SJCRH30 (cell line): ENCODE results near the gene MOV10. TPM values are rescaled to one million over a fixed set of nuclear protein-coding genes. Genes with fewer than 3 reads are reported as not detected.
A peak's percentile ranks its signal among the peaks of the same experiment; 100 is the strongest.
"Not testable (repeated sequence)": the region's sequence is repeated elsewhere in the genome, so short reads cannot be mapped to it uniquely, and the experiment has no call there.

Experiments
- DNase-seq, 2 experiments: peaks; one replicate each; pipeline ENCODE4 v3.0.0-alpha.2; 2015 to 2020
- H3K27ac ChIP-seq: fragments of 250-450 bp; sonication (Bioruptor Pico); 2 replicates; pipeline ENCODE4 v1.5.1; 2020; ENCODE audit warnings: mild to moderate bottlenecking, moderate library complexity
- H3K27me3 ChIP-seq: fragments of 250-450 bp; sonication (Bioruptor Pico); 2 replicates; pipeline ENCODE4 v1.5.1; 2020; ENCODE audit warnings: mild to moderate bottlenecking, moderate library complexity
- H3K36me3 ChIP-seq: fragments of 250-450 bp; sonication (Bioruptor Pico); 2 replicates; pipeline ENCODE4 v1.5.1; 2020; ENCODE audit warnings: mild to moderate bottlenecking, moderate library complexity
- H3K4me1 ChIP-seq: fragments of 250-450 bp; sonication (Bioruptor Pico); 2 replicates; pipeline ENCODE4 v1.5.1; 2020; ENCODE audit warnings: mild to moderate bottlenecking, moderate library complexity
- H3K4me3 ChIP-seq: fragments of 250-450 bp; sonication (Bioruptor Pico); 2 replicates; pipeline ENCODE4 v1.5.1; 2020; ENCODE audit warnings: mild to moderate bottlenecking, moderate library complexity
- H3K9me3 ChIP-seq: fragments of 250-450 bp; sonication (Bioruptor Pico); replicated peaks from 2 replicates; pipeline ENCODE4 v1.5.1; 2020; ENCODE audit warnings: mild to moderate bottlenecking, moderate library complexity
- total RNA-seq: library from RNA; depleted of rRNA; stranded (reverse); fragments of >200 nt; shearing (Covaris generic); gene quantifications from 2 replicates; pipeline ENCODE4 v1.2.3, GENCODE V29; 2014; rRNA removed

MOV10 gene, protein sequence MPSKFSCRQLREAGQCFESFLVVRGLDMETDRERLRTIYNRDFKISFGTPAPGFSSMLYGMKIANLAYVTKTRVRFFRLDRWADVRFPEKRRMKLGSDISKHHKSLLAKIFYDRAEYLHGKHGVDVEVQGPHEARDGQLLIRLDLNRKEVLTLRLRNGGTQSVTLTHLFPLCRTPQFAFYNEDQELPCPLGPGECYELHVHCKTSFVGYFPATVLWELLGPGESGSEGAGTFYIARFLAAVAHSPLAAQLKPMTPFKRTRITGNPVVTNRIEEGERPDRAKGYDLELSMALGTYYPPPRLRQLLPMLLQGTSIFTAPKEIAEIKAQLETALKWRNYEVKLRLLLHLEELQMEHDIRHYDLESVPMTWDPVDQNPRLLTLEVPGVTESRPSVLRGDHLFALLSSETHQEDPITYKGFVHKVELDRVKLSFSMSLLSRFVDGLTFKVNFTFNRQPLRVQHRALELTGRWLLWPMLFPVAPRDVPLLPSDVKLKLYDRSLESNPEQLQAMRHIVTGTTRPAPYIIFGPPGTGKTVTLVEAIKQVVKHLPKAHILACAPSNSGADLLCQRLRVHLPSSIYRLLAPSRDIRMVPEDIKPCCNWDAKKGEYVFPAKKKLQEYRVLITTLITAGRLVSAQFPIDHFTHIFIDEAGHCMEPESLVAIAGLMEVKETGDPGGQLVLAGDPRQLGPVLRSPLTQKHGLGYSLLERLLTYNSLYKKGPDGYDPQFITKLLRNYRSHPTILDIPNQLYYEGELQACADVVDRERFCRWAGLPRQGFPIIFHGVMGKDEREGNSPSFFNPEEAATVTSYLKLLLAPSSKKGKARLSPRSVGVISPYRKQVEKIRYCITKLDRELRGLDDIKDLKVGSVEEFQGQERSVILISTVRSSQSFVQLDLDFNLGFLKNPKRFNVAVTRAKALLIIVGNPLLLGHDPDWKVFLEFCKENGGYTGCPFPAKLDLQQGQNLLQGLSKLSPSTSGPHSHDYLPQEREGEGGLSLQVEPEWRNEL
- total RNA-seq, result 35.4 and 45.7 TPM in 2 replicates

DNA sequence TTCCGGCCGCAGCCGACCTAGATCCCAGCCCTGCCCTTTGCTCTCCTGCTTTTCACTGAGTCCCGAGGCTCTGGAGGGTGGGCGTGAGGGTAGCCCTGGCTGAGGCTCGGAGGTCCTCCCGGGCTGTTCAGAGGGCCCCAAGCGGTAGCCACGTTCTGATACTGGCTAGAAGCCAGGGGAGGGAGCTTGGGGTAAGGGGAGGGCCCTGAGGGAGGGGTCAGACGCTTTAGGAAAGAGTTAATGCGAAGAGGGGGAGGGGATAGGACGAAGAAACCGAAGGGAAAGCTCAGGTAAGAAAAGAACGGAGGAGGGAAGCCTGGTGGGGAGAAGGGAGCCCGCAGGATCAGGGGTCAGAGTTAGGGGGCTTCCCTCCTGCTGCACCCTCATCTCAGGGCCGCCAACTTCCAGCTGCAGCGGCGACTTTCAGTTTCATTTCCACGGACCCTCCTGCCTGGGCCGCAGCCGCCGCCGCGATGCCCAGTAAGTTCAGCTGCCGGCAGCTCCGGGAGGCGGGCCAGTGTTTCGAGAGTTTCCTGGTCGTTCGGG, at the start of gene MOV10:
Gene MOV10 (plus strand): TSS at position 220 of the 546 bp plus-strand sequence. CDS start 254 bp downstream, at position 474.
- H3K4me1 ChIP-seq, result no peaks in the 10 kb centered on the region; the same call in 1 of the 2 replicates
- peak; percentile 79 to 85 for DNase-seq
- H3K4me3 ChIP-seq, result peak within 1 kb of the TSS; percentile 88
- H3K27me3 ChIP-seq, result no peaks in the 10 kb centered on the region
- peak within 1 kb of the TSS; percentile 81 for H3K27ac ChIP-seq
- H3K9me3 ChIP-seq, result no peaks in the 10 kb centered on the region
- peaks cover 12% of the 10 kb centered on the region; the same call in 1 of the 2 replicates for H3K36me3 ChIP-seq

DNA sequence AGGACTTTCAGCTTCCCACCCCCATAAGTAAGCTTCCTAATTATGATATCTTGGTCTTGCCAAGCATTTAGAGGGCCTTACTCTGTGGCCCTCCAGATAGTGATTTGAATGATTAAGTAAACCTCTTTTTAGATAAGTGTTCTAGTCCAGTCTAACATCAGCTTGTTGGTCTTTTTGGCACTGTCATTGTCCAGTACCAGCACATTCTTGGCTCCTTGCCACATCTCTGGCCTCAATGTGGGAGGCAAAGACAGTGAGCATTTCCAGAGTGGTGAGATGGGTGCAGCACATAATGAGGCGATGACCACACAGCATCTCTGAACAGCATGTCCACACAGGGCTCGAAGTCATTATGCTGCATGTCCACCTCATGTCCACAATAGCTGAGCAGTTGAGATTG, 48.8 kb upstream of the MOV10 start:
- Histone ChIP-seq H3K9me3 (no peaks in the 10 kb centered on the region), H3K27ac (no peak overlapping the region), H3K36me3 (peaks cover 34% of the 10 kb centered on the region), H3K4me3 (no peak overlapping the region), H3K27me3 (no peaks in the 10 kb centered on the region), H3K4me1 (peaks cover 10% of the 10 kb centered on the region)
- DNase-seq, result peak in 1 of 2 experiments; percentile 15

DNA sequence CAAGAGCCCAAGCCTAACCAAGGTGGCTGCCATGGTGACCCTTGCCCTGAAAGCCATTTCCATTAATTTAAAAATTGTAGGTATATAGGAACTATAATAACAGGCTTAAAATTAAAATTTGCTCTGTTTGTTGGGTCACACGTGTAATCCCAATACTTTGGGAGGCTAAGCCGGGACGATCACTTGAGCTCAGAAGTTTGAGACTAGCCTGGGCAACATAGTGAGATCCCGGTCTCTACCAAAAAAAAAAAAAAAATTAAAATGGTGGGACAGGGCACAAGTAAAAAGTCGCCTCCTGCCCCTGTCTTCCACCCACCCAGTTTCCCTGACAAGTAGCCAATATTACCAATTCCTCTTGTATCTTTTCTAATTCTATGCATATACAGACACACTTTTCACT, 48.3 kb upstream of the MOV10 start:
- no peak for DNase-seq
- H3K36me3 ChIP-seq, result peaks cover 39% of the 10 kb centered on the region
- H3K4me1 ChIP-seq, result peaks cover 6% of the 10 kb centered on the region; the same call in 1 of the 2 replicates
- H3K27ac ChIP-seq, result no peak overlapping the region
- H3K9me3 ChIP-seq, result no peaks in the 10 kb centered on the region
- H3K27me3 ChIP-seq, result no peaks in the 10 kb centered on the region
- no peak overlapping the region for H3K4me3 ChIP-seq

DNA sequence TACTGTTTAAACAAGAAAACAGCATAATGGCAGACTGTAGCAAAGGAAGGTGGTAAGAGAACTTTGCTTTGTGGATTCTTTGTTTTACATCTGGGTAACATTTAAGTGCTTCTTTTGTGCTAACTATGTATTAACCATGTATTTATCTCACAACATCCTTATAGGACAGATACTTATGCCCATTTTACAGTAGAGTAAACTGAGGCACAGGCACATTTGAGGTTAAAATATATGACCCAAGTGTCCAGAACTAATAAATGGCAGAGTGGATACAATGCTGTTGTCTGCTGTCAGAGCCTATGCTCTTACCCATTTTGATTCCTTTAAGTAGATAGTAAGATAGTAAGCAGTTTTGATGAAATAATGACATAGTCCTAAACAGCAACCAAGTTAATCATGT, 47.6 kb upstream of the MOV10 start:
- H3K9me3 ChIP-seq, result no peaks in the 10 kb centered on the region

DNA sequence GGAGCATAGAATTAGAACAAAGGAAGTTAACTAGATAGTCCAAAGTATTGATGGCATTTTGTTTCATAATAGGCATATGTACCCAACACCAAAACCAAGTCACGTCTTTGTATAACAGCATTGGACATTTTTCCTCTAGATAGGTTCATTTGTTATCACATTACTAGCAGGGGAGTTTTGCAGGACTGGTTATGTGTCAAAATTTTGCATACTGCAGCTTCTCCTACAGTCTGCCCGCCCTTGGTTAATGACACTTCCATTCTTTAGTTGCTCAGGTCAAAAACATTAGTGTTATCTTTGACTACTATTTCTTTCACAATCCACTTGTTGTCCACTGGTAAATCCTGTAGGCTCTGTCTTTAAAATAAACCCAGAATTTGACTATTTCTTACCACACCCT, 45.9 kb upstream of the MOV10 start:
- Histone ChIP-seq H3K4me1 (no peaks in the 10 kb centered on the region), H3K36me3 (peaks cover 43% of the 10 kb centered on the region), H3K9me3 (no peaks in the 10 kb centered on the region), H3K4me3 (no peak overlapping the region), H3K27ac (no peak overlapping the region), H3K27me3 (no peaks in the 10 kb centered on the region)
- DNase-seq, result no peak

More for the DNA sequence above, 47.6 kb upstream of the MOV10 start:
- H3K4me3 ChIP-seq, result no peak overlapping the region
- peaks cover 46% of the 10 kb centered on the region for H3K36me3 ChIP-seq
- H3K4me1 ChIP-seq, result 0 out of 2 replicates have a peak, but pooled peaks cover 3% of the 10 kb centered on the region
- no peak overlapping the region for H3K27ac ChIP-seq
- DNase-seq, result no peak
- no peaks in the 10 kb centered on the region for H3K27me3 ChIP-seq

DNA sequence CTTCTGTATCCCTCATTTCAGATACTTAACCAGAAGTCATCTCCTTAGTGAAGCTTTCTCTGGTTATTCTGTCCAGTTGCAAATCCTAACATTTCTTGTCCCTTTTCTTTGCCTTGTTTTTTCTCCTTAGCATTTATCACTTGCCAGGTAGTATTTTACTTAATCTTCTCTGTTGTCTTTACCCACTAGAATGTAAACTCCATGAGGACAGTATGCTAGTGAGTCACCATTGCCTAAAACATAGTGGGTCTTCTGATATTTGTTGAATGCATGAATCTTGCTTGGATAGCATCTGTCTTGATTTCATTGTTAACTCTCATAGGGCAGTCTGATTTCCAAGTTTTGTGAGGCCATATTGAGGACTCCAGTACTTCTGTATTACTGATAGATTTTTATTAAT, 45.2 kb upstream of the MOV10 start:
- Histone ChIP-seq H3K4me3 (no peak overlapping the region), H3K9me3 (no peaks in the 10 kb centered on the region), H3K27ac (no peak overlapping the region), H3K4me1 (no peaks in the 10 kb centered on the region), H3K36me3 (peaks cover 43% of the 10 kb centered on the region), H3K27me3 (no peaks in the 10 kb centered on the region)
- DNase-seq, result no peak

DNA sequence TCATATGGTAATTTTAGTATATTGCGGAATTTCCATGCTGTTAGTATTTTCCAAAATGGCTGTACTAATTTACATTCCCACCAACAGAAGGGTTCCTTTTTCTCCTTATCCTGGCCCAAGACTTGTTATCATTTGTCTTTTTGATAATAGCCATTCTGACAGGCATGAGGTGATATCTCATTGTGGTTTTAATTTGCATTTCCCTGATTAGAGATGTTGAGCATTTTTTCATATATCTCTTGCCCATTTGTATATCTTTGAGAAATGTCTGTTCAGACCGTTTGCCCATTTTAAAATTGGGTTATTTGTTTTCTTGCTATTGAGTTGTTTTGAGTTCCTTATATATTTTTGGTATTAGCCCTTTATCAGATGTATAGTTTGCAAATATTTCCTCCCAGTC, 40.8 kb upstream of the MOV10 start:
- Histone ChIP-seq H3K9me3 (no peaks in the 10 kb centered on the region), H3K4me1 (peaks cover 4% of the 10 kb centered on the region), H3K36me3 (peaks cover 34% of the 10 kb centered on the region), H3K27ac (no peak overlapping the region), H3K4me3 (no peak overlapping the region), H3K27me3 (no peaks in the 10 kb centered on the region)
- DNase-seq, result no peak

DNA sequence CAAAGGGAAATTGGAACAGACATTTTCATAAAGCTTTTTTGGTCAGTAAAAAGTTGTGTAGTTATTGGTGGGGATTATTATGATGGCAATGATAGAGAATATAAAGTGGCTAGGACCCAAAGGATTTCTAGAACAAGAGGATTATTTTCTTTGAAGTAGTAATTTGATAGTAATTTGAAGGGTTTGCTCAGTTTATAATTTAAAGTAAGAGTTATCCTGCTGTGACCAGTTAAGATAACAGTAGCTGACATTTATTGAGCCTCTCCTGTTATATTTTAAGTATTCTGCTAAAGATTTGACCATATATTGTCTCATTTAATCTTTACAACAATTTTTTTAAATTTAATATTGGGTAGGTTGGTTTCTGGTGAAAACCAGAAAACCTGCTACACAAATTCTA, 40.1 kb upstream of the MOV10 start:
- Histone ChIP-seq H3K27me3 (no peaks in the 10 kb centered on the region), H3K4me3 (no peak overlapping the region), H3K27ac (no peak overlapping the region), H3K4me1 (peaks cover 4% of the 10 kb centered on the region), H3K9me3 (no peaks in the 10 kb centered on the region), H3K36me3 (peaks cover 29% of the 10 kb centered on the region)
- DNase-seq, result no peak

DNA sequence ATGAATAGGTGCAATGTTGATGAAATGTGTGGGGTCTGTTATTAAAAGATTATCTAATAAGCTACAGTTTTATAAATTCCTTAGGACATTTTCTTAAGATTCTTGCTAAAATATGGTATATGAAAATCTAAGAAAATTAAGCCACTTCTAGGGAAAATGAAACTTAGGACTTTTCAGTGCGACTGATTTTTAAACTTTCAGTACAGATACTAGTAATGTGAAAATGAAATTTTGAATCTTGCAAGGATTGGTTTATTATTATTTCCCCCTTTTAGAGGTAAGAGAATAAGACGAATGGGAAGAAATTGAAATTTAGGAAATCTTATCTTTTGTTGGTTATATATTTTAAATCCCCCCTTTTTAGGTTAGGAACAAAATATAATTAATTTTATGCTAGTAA, 38.4 kb upstream of the MOV10 start:
- Histone ChIP-seq H3K9me3 (no peaks in the 10 kb centered on the region), H3K27me3 (no peaks in the 10 kb centered on the region), H3K4me3 (no peak overlapping the region), H3K4me1 (peaks cover 4% of the 10 kb centered on the region), H3K27ac (no peak overlapping the region), H3K36me3 (peaks cover 16% of the 10 kb centered on the region)
- DNase-seq, result no peak

DNA sequence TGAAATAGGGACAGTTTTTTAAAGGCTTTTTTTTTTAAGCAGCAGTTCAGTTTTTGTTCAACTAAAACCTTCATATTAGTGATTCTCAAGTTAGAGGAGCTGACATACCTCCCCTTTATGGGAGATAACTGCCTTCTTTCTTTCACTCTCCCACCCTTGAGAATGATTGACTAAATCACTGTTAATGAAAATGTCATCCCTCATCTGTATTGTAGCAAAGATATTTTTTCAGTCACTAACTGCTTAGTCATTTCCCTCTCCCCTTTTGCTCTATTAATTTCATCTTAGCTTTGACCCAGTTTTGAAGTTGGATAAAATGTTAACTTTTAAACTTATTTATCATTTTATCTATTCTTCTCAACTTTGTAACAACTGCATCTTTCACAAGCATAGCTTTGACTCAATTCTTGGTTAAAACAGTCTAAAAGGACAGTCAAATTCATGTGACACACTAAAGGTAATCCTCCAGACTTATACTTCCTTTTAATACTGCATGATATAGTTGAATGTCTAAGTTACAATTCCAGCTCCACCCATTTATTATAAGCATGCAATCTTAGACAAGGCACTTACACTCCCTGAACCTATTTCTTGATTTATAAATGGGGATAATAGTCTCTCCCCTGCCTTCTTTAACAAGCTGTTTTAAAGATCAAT, 37.7 kb upstream of the MOV10 start:
- H3K4me3 ChIP-seq, result no peak overlapping the region
- no peaks in the 10 kb centered on the region for H3K27me3 ChIP-seq
- H3K9me3 ChIP-seq, result no peaks in the 10 kb centered on the region
- H3K27ac ChIP-seq, result no peak overlapping the region
- peaks cover 4% of the 10 kb centered on the region for H3K4me1 ChIP-seq
- no peak for DNase-seq
- peaks cover 14% of the 10 kb centered on the region for H3K36me3 ChIP-seq

DNA sequence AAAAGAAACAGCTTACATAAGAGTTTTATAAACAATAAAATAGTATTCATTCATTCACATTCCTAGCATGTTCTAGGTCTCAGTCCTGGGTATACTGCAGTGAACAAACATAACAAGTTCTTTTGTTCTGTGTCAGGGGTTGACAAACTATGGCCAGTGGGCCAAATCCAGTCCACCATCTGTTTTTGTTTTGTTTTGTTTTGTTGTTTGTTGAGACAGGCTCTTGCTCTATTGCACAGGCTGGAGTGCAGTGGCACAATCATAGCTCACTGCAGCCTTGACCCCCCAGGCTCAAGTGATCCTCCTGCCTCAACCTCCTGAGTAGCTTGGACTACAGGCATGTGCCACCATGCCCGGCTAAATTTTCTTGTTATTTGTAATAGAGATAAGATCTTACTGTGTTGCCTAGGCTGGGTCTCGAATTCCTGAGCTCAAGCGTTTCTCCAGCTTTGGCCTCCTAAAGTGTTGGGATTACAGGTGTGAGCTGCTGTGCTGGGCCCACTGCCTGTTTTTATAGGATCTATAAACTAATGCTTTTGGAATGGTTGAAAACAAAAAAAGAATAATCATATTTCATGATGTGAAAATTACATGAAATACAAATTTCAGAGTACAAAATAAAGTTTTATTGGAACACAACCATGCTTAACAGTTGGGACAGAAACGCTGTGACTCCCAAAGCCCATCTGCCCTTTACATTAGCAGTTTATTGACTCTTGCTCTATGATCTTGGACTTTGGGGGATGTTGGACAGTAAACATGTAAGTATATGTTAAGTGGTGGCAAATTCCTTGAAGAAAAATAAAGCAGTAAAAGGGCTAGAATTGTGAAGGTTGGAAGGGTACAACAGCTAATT, 37.0 kb upstream of the MOV10 start:
- 0 out of 2 replicates have a peak, but pooled peaks cover 1% of the 10 kb centered on the region for H3K9me3 ChIP-seq
- H3K36me3 ChIP-seq, result peaks cover 12% of the 10 kb centered on the region; the same call in 1 of the 2 replicates
- no peak overlapping the region for H3K27ac ChIP-seq
- no peak for DNase-seq
- peaks cover 4% of the 10 kb centered on the region for H3K4me1 ChIP-seq
- H3K27me3 ChIP-seq, result no peaks in the 10 kb centered on the region
- H3K4me3 ChIP-seq, result no peak overlapping the region

DNA sequence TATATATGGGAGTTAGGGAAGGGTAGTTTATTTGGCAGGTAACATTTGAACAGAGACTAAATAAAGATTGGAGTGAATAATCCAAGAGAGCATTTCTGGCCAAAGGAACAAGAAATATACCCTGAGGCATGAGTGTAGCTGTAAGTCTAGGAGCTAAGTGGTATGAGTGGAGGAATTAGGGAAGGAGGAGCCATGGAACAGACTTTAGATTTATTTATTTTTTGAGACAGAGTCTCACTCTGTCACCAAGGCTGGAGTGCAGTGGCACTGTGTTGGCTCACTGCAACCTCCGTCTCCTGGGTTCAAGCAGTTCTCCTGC, 36.4 kb upstream of the MOV10 start:
- Histone ChIP-seq H3K9me3 (0 out of 2 replicates have a peak, but pooled peaks cover 2% of the 10 kb centered on the region), H3K27me3 (no peaks in the 10 kb centered on the region), H3K4me3 (no peak overlapping the region), H3K4me1 (peaks cover 4% of the 10 kb centered on the region), H3K36me3 (peaks cover 16% of the 10 kb centered on the region; the same call in 1 of the 2 replicates), H3K27ac (no peak overlapping the region)
- no peak for DNase-seq

DNA sequence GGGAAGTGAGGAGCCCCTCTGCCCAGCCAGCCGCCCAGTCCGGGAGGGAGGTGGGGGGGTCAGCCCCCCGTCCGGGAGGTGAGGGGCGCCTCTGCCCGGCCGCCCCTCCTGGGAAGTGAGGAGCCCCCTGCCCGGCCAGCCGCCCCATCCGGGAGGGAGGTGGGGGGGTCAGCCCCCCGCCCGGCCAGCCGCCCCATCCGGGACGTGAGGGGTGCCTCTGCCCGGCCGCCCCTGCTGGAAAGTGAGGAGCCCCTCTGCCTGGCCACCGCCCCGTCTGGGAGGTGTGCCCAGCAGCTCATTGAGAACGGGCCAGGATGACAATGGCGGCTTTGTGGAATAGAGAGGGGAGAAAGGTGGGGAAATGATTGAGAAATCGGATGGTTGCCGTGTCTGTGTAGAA, 34.0 kb upstream of the MOV10 start:
- H3K27me3 ChIP-seq, H3K9me3 ChIP-seq, H3K27ac ChIP-seq, H3K4me3 ChIP-seq, H3K4me1 ChIP-seq, DNase-seq: not testable (repeated sequence)
- peaks cover 17% of the 10 kb centered on the region for H3K36me3 ChIP-seq
